RPMI8226 (cell line): ENCODE results near the gene ABCC8.

ENCODE experiments used
- DNase-seq: peaks from one replicate; pipeline ENCODE4 v3.0.0-alpha.2; 2015

The ABCC8 gene

DNA sequence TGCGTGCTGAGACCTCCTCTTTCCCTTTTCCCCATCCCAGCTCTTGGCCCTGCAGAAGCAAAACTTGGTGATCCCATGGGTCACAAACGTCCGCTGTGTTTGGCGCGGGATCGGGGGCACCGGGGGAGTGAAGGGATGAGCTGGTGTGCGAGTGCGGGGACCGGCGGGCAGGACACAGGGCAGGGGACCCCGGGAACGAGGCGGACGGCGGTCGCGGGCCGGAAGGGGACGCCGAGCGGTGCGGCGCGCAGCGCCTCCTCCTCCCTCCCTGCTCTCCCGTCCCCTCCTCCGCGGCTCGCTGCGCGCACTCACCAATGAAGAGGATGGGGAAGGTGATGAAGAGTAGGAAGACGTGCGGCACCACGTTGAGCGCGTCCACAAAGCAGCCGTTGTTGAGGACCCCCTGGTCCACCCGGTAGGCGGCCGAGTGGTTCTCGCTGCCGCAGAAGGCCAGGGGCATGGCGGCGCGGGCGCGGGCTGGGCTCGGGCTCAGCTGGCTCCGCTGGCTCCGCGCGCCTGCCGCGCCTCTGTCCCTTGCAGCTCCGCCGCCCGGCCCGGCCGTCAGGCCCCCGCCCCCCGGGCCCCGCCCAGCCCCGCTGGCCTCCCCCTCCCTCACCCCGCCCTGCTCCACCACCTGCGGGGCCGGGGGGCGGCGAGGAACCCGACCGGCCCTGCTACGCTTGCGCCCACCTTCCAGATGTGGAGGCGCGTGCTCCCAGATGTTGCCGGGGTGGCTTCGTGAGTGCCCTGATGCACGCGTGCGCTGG, at the start of gene ABCC8:
TSS of gene ABCC8 (minus strand) at position 529 of the 767 bp plus-strand sequence. CDS start at position 460, 69 bp downstream.
- DNase-seq: no peak

- DNase-seq: no peak
Measured at GRCh38 chr11:17526326-17526725, 49.7 kb upstream of the ABCC8 start.

GRCh38 chr11:17525570-17525969, 48.9 kb upstream of the ABCC8 start:
- DNase-seq: no peak

GRCh38 chr11:17524221-17524620, 47.6 kb upstream of the ABCC8 start:
- DNase-seq: no peak

GRCh38 chr11:17522655-17523054, 46.0 kb upstream of the ABCC8 start:
- no peak for DNase-seq

DNA sequence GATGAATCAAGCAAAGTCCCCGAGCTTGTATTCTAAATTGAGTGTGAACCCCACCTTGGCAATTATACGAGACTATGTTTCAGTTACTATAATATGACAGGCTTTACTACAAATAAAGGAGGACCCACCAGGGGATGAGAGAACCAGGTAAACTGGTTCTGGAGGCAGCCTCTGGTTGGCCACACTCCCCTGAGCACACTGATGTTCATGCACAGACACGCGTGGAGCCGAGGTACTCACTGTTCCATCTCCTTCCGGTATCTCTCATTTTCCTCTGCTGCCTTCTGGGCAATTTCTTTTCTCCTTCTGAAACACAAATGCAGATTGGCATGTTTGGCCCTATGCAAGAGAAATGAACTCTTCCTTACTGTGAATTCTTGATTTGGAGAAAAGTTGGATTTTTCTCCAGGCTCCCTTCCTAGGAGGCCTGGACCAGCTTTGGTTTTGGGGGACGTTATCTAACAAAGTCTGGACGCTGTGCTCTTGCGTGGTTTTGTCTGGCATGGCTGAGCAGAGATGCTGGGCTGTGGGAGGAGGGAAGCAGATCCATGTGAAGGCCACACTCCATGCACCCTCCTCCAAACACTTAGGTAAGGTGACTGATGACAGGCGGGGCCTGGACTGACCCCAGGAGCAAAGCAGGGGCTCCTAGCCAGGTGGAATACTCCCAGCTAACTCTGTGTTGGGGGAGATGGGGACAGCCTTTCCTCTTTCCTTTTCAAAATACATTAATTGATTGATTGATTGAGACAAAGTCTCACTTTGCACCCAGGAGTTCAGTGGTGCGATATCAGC, 44.7 kb upstream of the ABCC8 start:
- no peak for DNase-seq

GRCh38 chr11:17519061-17519885, 42.6 kb upstream of the ABCC8 start:
- DNase-seq: no peak

DNA sequence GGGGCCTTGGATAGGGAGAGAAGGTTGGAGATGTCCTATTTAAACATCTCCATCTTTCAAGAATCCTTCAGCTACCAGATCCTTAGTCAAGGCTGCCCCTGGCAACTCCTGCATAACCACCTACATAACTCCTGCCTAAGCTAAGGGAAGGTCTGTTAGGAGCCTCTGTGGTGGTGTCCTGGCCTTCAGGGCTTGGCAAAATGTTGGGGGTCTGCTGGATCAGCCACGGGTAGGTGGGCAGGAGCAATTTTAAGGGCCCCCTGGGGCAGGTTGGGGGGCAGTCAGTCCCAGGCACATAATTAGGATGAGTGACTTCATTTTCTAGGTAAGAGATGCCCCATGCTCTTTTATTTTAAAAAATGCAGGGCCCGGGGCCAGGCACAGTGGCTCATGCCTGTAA, 41.7 kb upstream of the ABCC8 start:
- no peak for DNase-seq

- no peak for DNase-seq
Measured at GRCh38 chr11:17517186-17517585, 40.5 kb upstream of the ABCC8 start.

GRCh38 chr11:17516551-17517150, 40.0 kb upstream of the ABCC8 start:
- no peak for DNase-seq

GRCh38 chr11:17515443-17516176, 39.0 kb upstream of the ABCC8 start:
- DNase-seq: no peak

DNA sequence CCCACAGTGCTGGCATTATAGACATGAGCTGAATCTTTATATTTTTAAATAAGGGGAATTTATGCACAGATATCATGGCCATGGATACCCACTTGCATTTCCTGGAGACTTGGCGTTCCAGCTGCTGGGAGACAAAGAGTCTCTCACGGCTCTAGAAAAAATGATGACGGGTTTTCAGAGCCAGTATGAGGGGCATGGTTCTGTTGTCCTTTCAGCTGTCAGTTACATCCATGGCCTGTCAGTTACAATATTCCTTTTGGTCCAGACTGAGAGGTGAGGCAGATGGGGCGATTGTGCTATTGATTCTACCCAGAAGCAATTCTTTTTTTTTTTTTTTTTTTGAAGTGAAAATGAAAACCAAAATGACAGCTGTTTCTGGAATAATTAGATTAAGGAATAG, 37.8 kb upstream of the ABCC8 start:
- no peak for DNase-seq

DNA sequence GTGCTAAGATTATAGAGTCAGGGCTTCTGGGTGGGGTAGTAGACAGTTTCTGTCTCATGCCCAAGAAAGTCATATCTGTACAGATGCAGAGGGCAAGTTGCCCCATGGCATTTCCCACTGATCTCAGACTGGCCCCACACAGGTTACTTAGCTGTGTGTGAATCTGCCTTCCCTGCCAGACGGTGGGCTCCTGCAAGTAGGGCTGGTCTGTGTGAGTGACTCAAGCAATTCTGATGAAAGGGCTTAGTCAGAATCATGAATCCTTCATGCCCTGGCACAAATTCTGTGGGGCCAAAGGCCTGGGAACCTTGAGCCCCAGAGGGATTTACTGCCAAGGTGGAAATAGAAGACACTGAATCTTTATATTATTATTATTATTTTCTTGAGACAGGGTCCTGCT, 37.2 kb upstream of the ABCC8 start:
- DNase-seq: no peak

DNA sequence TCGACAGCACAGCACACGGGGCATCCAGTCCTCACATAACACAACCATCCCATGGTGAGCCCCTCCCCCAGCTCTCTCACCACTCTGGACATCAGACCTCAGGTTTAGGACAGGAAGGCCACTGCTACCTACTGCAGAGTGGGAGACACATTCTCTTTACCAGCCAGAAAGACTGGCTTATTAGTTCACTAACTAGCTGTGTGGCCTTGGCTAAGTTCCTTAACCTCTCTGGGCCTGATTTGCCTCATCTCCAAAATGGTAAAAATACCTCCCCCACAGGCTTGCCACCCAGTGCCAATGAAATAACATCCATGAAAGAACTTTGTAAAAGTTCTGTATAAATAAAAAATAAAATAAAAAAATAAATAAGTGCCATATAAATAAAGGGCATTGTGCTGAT, 35.5 kb upstream of the ABCC8 start:
- no peak for DNase-seq

DNA sequence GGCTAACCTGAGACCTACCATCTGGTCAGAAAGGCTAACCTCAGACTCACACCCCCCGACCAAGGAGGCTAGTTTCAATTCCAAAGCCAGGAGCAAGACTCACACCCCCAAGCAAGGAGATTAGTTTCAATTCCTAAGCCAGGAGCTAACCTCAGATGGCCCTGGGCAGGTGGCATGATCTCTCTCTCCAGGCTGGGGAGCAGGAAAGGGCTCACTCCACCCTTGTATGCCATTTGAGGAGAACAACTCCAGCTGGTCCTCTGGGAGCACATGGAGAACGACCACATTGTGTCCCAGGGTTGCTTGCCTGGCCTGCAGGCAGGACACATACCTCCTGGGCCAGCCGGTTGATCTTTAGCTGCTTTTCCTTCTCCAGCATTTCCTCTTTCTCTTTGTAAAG, 34.9 kb upstream of the ABCC8 start:
- DNase-seq: no peak

DNA sequence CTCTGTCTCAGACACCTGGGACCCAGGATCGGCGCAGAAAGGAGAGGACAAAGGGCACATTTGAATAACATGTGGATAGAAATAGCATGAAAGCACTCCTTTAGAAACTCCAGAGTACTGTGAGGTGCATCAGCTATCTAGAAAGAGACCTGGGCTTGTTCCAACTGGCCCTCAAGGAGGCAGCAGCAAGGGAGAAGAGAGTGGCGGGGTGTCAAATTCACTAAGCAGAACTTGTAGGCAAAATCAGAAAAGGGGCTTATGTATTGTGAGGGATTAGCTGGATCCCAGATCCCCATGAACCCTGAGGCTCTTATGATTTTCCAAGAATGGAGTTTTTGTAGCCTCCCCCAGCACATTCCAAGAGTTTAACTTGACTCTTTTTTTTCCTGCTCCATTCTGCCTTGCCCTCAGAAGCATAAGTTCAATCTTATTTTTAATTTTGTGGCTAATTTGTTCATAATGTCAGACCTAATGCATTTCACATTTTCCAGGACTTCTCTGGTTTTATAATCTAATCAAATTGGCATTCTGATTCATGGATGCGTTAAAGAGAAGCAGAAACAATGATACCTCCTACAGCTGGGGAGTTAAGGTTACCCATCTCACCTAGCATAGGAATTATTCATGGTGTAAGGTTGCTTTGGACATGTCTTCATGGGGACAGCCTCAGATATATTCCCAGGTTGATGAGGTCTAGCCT, 34.0 kb upstream of the ABCC8 start:
- no peak for DNase-seq

GRCh38 chr11:17508791-17509190, 32.1 kb upstream of the ABCC8 start:
- no peak for DNase-seq

- DNase-seq: no peak
Measured at GRCh38 chr11:17508306-17508705, 31.7 kb upstream of the ABCC8 start.

- DNase-seq: no peak
Measured at GRCh38 chr11:17507773-17508172, 31.1 kb upstream of the ABCC8 start.

DNA sequence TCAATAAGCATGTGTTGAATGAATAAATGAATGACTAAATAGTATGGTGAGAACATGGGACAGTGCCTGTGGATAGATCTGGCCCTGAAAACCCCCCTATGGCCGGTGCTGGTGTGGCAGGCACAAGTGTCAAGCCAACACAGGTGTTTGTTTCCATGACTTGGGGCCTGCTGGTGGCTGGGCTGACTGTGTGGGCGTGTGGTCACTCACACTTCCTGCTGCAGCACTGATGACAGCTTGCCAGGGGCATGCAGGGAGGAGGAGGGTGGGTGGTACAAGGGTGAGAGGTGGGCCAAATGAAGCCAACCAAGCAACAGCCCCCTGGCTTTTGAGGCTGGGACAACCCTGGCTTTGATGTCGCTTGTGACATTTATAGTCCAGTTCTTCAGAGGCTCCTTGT, 30.3 kb upstream of the ABCC8 start:
- peak; percentile 23 for DNase-seq

DNA sequence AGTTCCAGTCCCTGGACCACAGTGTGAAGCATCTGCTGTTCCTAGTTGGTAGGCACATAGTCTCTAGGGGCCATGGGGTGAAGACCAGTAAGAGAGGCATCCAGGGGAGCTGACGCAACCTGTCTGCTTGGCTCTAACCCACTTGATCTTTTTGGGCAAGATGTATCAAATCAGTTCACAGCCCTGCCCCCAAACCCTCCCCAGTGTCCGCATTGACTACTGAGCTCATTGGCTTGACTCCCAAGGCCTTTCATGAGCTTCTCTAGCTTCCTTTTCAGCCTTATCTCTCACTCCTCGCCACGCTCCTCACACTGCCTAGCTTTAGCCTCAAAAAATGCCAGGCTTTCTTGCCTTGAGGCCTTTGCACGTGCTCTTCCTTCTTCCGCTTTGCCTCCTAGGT, 29.7 kb upstream of the ABCC8 start:
- no peak for DNase-seq

GRCh38 chr11:17505146-17505545, 28.5 kb upstream of the ABCC8 start:
- no peak for DNase-seq
